Measurements from ENCODE around the gene DLX4.

DLX4 gene

GRCh38 chr17:49977463-49978389 lies 8.7 kb downstream of the DLX4 start:
- TF ChIP-seq CTCF (IDR thresholded peaks at IDR 0.05): no peak

- TF ChIP-seq CTCF (IDR thresholded peaks at IDR 0.05): no peak
Measured at GRCh38 chr17:49978501-49978900, 9.5 kb downstream of the DLX4 start.

GRCh38 chr17:49979748-49980479 lies 10.9 kb downstream of the DLX4 start:
- no peak for TF ChIP-seq CTCF (IDR thresholded peaks at IDR 0.05)

- TF ChIP-seq CTCF (IDR thresholded peaks at IDR 0.05): no peak
Measured at GRCh38 chr17:49980703-49981197, 11.8 kb downstream of the DLX4 start.

- no peak for TF ChIP-seq CTCF (IDR thresholded peaks at IDR 0.05)
Measured at GRCh38 chr17:49984283-49984682, 15.3 kb downstream of the DLX4 start.

GRCh38 chr17:49984776-49985175 lies 15.8 kb downstream of the DLX4 start:
- no peak for TF ChIP-seq CTCF (IDR thresholded peaks at IDR 0.05)

- TF ChIP-seq CTCF (IDR thresholded peaks at IDR 0.05): no peak
Measured at GRCh38 chr17:49985310-49985990, 16.5 kb downstream of the DLX4 start.

All from LNCAP (cell line).